HEK293 (cell line): ENCODE data around the gene MYO15B.

Source experiments
- CTCF ChIA-PET: fragments of 350-600 bp; formaldehyde crosslinking; extraction: SDS; loops from one replicate; lab custom pipeline; 2021; ENCODE audit warnings: antibody characterized with exemption; lab: Yijun Ruan, JAX
- POLR2A ChIA-PET: fragments of 300-600 bp; formaldehyde crosslinking; extraction: SDS; loops from one replicate; lab custom pipeline; 2020; ENCODE audit warnings: antibody characterized with exemption, inconsistent platforms; lab: Yijun Ruan, JAX
- H3K27ac ChIP-seq: fragments of 200-500 bp; sonication (Bioruptor generic); 2 replicates; pipeline ENCODE4 v1.5.1; 2014; ENCODE audit warnings: low read depth, low read length, control low read depth, inconsistent platforms; ENCODE audit errors: extremely low read depth
- H3K36me3 ChIP-seq, 2 experiments: fragments of 200-500 bp in 1 of 2; sonication (Bioruptor generic) in 1 of 2; 1 replicate in 1 of 2; 2 replicates in 1 of 2; pipeline ENCODE4 v1.5.1; 2014 to 2017; ENCODE audit warnings: inconsistent platforms in 2 of 2, low read length in 2 of 2; ENCODE audit not compliant: control insufficient read depth in 2 of 2, insufficient read depth in 1 of 2
- H3K4me1 ChIP-seq: fragments of 200-500 bp; sonication (Bioruptor generic); 2 replicates; pipeline ENCODE4 v1.5.1; 2014; ENCODE audit warnings: mild to moderate bottlenecking, low read length, inconsistent platforms; ENCODE audit not compliant: control insufficient read depth, insufficient read depth
- H3K4me3 ChIP-seq: 2 replicates; pipeline ENCODE4 v1.5.1; 2011; ENCODE audit warnings: low read depth, mild to moderate bottlenecking, control low read depth, low read length, moderate library complexity
- H3K9me3 ChIP-seq: fragments of 200-500 bp; sonication (Bioruptor generic); 2 replicates; pipeline ENCODE4 v1.5.1; 2014; ENCODE audit warnings: low read depth, low read length, inconsistent platforms; ENCODE audit not compliant: control insufficient read depth, insufficient read depth
- GLIS1 ChIP-seq: fragments of 450-650 bp; formaldehyde crosslinking; IDR thresholded peaks from 2 replicates; pipeline ENCODE4 v1.5.1; 2016; ENCODE audit warnings: missing biosample characterization, missing genetic modification characterization
- INSM2 ChIP-seq: fragments of 450-650 bp; formaldehyde crosslinking; IDR thresholded peaks from 2 replicates; pipeline ENCODE4 v1.5.1; 2016; ENCODE audit warnings: missing biosample characterization, missing genetic modification characterization
- KLF17 ChIP-seq: fragments of 450-650 bp; formaldehyde crosslinking; IDR thresholded peaks from 2 replicates; pipeline ENCODE4 v1.5.1; 2016; ENCODE audit warnings: missing biosample characterization, missing genetic modification characterization
- KLF9 ChIP-seq: fragments of 450-650 bp; formaldehyde crosslinking; IDR thresholded peaks from 2 replicates; pipeline ENCODE4 v1.5.1; 2016; ENCODE audit warnings: missing biosample characterization, missing genetic modification characterization, low read depth
- YY1 ChIP-seq: fragments of 450-650 bp; formaldehyde crosslinking; IDR thresholded peaks from 2 replicates; pipeline ENCODE4 v1.5.1; 2018; ENCODE audit warnings: missing biosample characterization, missing genetic modification characterization
- YY2 ChIP-seq: fragments of 450-650 bp; formaldehyde crosslinking; IDR thresholded peaks from 2 replicates; pipeline ENCODE4 v1.5.1; 2016; ENCODE audit warnings: missing biosample characterization, missing genetic modification characterization
- ZBTB44 ChIP-seq: fragments of 450-650 bp; IDR thresholded peaks from 2 replicates; pipeline ENCODE4 v1.5.1; 2018; ENCODE audit warnings: missing biosample characterization, mild to moderate bottlenecking, missing genetic modification characterization
- ZBTB48 ChIP-seq: fragments of 450-650 bp; formaldehyde crosslinking; IDR thresholded peaks from 2 replicates; pipeline ENCODE4 v1.5.1; 2016; ENCODE audit warnings: missing biosample characterization, missing genetic modification characterization
- ZFHX2 ChIP-seq: fragments of 450-650 bp; formaldehyde crosslinking; conservative IDR thresholded peaks from 2 replicates; pipeline ENCODE4 v1.5.1; 2016; ENCODE audit warnings: missing biosample characterization, missing genetic modification characterization
- ZNF10 ChIP-seq: fragments of 450-650 bp; formaldehyde crosslinking; IDR thresholded peaks from 2 replicates; pipeline ENCODE4 v1.5.1; 2017; ENCODE audit warnings: missing biosample characterization, missing genetic modification characterization
- ZNF140 ChIP-seq: fragments of 450-650 bp; formaldehyde crosslinking; IDR thresholded peaks from 2 replicates; pipeline ENCODE4 v1.5.1; 2016; ENCODE audit warnings: missing biosample characterization, missing genetic modification characterization
- ZNF48 ChIP-seq: fragments of 450-650 bp; formaldehyde crosslinking; IDR thresholded peaks from 2 replicates; pipeline ENCODE4 v1.5.1; 2016; ENCODE audit warnings: missing biosample characterization, missing genetic modification characterization
- ZNF488 ChIP-seq: fragments of 450-650 bp; formaldehyde crosslinking; IDR thresholded peaks from 2 replicates; pipeline ENCODE4 v1.5.1; 2016; ENCODE audit warnings: missing biosample characterization, missing genetic modification characterization
- ZNF510 ChIP-seq: fragments of 450-650 bp; formaldehyde crosslinking; IDR thresholded peaks from 2 replicates; pipeline ENCODE4 v1.5.1; 2018; ENCODE audit warnings: mild to moderate bottlenecking, missing genetic modification characterization, missing biosample characterization; ENCODE audit not compliant: insufficient replicate concordance
- ZNF561 ChIP-seq: fragments of 450-650 bp; IDR thresholded peaks from 2 replicates; pipeline ENCODE4 v1.5.1; 2018; ENCODE audit warnings: missing biosample characterization, missing genetic modification characterization, borderline replicate concordance
- ZNF600 ChIP-seq: fragments of 450-650 bp; formaldehyde crosslinking; IDR thresholded peaks from 2 replicates; pipeline ENCODE4 v1.5.1; 2016; ENCODE audit warnings: missing biosample characterization, missing genetic modification characterization
- ZNF623 ChIP-seq: fragments of 450-650 bp; formaldehyde crosslinking; IDR thresholded peaks from 2 replicates; pipeline ENCODE4 v1.5.1; 2016; ENCODE audit warnings: missing biosample characterization, missing genetic modification characterization
- ZNF677 ChIP-seq: fragments of 450-650 bp; IDR thresholded peaks from 2 replicates; pipeline ENCODE4 v1.5.0; 2018; ENCODE audit warnings: missing biosample characterization, mild to moderate bottlenecking, missing genetic modification characterization, moderate library complexity
- ZXDB ChIP-seq: fragments of 450-650 bp; formaldehyde crosslinking; IDR thresholded peaks from 2 replicates; pipeline ENCODE4 v1.5.1; 2016; ENCODE audit warnings: missing biosample characterization, missing genetic modification characterization

MYO15B gene

GRCh38 chr17:75605790-75606189, 18.2 kb downstream of the MYO15B start (continued):
- no peak for TF ChIP-seq ZXDB
- TF ChIP-seq ZNF140 (tag by site-specific recombination) = no peak
- no peak for TF ChIP-seq KLF17 (tag by site-specific recombination)
- no peak for TF ChIP-seq ZBTB48 (tag by site-specific recombination)
- TF ChIP-seq ZBTB44 = no peak
- TF ChIP-seq ZNF10 = no peak
- TF ChIP-seq ZNF510 (tag by site-specific recombination) = no peak
- peak; percentile 73 for TF ChIP-seq ZNF600 (tag by site-specific recombination)
- peak; percentile 46 for TF ChIP-seq ZFHX2 (tag by site-specific recombination)
- TF ChIP-seq, all 188 proteins: peak for 3

GRCh38 chr17:75607086-75607485, 19.5 kb downstream of the MYO15B start:
- H3K4me1 ChIP-seq = no peaks in the 10 kb centered on the region
- H3K36me3 ChIP-seq = no peaks in the 10 kb centered on the region
- H3K4me3 ChIP-seq = no peak overlapping the region
- H3K9me3 ChIP-seq = no peaks in the 10 kb centered on the region
- POLR2A ChIA-PET = no interaction called here
- CTCF ChIA-PET = interaction anchor here (1.0 to 1.5 kb wide), 2 partner anchors 26 to 141 kb away, joined by 4 to 5 read pairs; no protein-coding TSS in a partner anchor
- no peak overlapping the region for H3K27ac ChIP-seq
- TF ChIP-seq ZNF140 (tag by site-specific recombination) = no peak
- TF ChIP-seq ZNF677 = no peak
- TF ChIP-seq ZNF48 (tag by site-specific recombination) = no peak

- no peak for TF ChIP-seq YY1
- TF ChIP-seq GLIS1 = peak; percentile 23; the same call in 1 of the 2 replicates
- Histone ChIP-seq H3K4me1 (no peaks in the 10 kb centered on the region), H3K36me3 (no peaks in the 10 kb centered on the region), H3K27ac (no peak overlapping the region), H3K9me3 (no peaks in the 10 kb centered on the region), H3K4me3 (no peak overlapping the region)
- CTCF ChIA-PET = interaction anchor here (0.5 to 10.3 kb wide), 7 partner anchors 10 to 184 kb away, joined by 3 to 102 read pairs (median 7); partner anchors contain the start of gene SMIM5
- POLR2A ChIA-PET = no interaction called here
Measured at GRCh38 chr17:75610103-75610984, 22.7 kb downstream of the MYO15B start.

GRCh38 chr17:75611851-75612429, 24.3 kb downstream of the MYO15B start:
- CTCF ChIA-PET = interaction anchor here (0.6 to 10.3 kb wide), 6 partner anchors 11 to 136 kb away, joined by 3 to 102 read pairs (median 6); partner anchors contain the start of gene SMIM5
- POLR2A ChIA-PET = interaction anchor here (0.7 kb wide), 1 partner anchor 10 kb away, joined by 5 read pairs; no protein-coding TSS in a partner anchor
- no peaks in the 10 kb centered on the region for H3K9me3 ChIP-seq
- H3K4me3 ChIP-seq = no peak overlapping the region
- no peaks in the 10 kb centered on the region for H3K4me1 ChIP-seq
- H3K36me3 ChIP-seq = no peaks in the 10 kb centered on the region
- TF ChIP-seq INSM2 (tag by site-specific recombination) (no peak), ZFHX2 (tag by site-specific recombination) (no peak), ZNF488 (tag by site-specific recombination) (no peak), YY2 (tag by site-specific recombination) (no peak), ZNF623 (no peak), ZNF140 (tag by site-specific recombination) (no peak), ZNF561 (tag by site-specific recombination) (no peak), KLF9 (tag by site-specific recombination) (no peak)
- TF ChIP-seq, all 188 proteins: peak for 0
- H3K27ac ChIP-seq = no peak overlapping the region
